GM12801 (cell line): ENCODE results near the gene TTLL3.

Source experiments
- TF ChIP-seq, protein P1 (sequence below): IDR thresholded peaks from one replicate; pipeline ENCODE4 v1.5.1; 2011; ENCODE audit warnings: control low read depth; ENCODE audit not compliant: insufficient read length; ENCODE audit errors: extremely low read depth

Gene TTLL3

GRCh38 chr3:9846931-9847488 is 36.9 kb downstream of the TTLL3 start:
- TF ChIP-seq, protein P1, sequence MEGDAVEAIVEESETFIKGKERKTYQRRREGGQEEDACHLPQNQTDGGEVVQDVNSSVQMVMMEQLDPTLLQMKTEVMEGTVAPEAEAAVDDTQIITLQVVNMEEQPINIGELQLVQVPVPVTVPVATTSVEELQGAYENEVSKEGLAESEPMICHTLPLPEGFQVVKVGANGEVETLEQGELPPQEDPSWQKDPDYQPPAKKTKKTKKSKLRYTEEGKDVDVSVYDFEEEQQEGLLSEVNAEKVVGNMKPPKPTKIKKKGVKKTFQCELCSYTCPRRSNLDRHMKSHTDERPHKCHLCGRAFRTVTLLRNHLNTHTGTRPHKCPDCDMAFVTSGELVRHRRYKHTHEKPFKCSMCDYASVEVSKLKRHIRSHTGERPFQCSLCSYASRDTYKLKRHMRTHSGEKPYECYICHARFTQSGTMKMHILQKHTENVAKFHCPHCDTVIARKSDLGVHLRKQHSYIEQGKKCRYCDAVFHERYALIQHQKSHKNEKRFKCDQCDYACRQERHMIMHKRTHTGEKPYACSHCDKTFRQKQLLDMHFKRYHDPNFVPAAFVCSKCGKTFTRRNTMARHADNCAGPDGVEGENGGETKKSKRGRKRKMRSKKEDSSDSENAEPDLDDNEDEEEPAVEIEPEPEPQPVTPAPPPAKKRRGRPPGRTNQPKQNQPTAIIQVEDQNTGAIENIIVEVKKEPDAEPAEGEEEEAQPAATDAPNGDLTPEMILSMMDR = no peak

DNA sequence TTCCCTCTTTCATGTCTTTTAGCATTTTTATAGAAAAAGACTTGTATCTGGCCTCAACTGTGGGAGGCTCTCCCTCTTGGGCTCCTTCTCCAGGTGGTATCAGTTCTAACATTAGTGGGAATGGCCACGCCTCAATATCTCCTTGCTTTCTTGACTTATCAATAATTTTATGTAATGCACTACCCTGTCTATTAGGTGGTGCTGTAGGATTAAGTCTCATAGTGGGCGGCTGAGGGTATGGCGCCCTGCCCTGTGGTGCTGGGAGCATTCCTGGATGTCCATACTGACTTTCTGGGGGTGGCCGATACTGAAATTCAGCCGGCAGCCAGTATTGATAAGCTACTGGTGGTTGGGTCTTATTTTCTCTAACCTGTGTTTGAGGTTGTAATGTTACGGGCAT is 42.5 kb downstream of the TTLL3 start:
- TF ChIP-seq, protein P1 = no peak

- TF ChIP-seq, protein P1 = no peak
Measured at GRCh38 chr3:9855594-9855993, 45.5 kb downstream of the TTLL3 start.

- TF ChIP-seq, protein P1 = no peak
Measured at GRCh38 chr3:9859530-9860025, 49.5 kb downstream of the TTLL3 start.

DNA sequence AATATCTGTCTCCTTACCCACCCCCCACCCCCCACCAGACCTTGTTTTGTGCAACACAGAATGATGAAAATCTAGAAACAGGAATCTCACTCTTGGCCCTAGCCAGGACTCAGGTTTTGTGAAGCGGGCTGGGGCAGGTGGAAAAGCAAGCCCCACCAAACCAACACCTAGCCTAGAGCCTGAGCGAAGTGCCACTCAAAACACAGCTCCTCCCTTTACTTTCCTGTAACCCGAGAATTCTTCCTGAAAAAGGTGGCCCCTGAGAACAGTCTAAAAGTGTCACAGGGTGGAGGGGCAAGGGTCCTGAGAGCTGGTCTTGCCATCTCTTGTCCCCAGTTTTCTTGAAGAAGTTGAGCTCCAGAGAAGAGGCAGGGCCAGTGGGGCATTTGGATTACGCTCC is 51.1 kb downstream of the TTLL3 start:
- TF ChIP-seq, protein P1 = no peak

DNA sequence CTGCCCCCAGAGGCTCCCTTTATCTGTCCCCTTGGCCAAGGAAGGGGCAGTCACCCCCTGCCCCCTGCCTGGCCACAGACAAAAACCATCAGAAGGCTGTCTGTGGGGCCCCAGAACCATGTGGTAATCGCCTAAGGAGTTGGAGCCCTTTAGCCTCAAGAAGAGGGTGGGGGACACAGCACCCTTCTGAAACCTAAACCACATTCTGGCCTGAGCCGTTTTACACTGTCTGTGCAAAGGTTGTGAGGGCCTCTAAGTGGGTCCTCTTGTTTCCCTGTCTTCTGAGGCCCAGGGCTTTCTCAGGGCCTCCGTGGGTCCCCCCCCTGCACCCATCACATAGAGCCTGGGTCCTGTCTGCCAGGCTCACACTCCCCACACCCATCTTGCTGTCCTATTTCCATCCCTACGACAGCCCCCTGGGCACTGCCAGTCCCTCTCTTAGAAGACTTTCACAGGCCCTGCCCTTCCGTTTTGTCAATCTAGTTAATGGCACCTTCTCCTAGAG is 51.6 kb downstream of the TTLL3 start:
- TF ChIP-seq, protein P1 = no peak

GRCh38 chr3:9862391-9863057 is 52.5 kb downstream of the TTLL3 start:
- TF ChIP-seq, protein P1 = no peak
